TTC549 (cell line): ENCODE results near the gene MBOAT2.
A peak's percentile ranks its signal among the peaks of the same experiment; 100 is the strongest.
"Not testable (repeated sequence)": the region's sequence is repeated elsewhere in the genome, so short reads cannot be mapped to it uniquely, and the experiment has no call there.

Experiments used
- FAIRE-seq: peaks from 2 replicates; lab custom pipeline; 2012; peaks lifted over from hg19 to GRCh38; lab: Jason Lieb, UNC

MBOAT2 gene

GRCh38 chr2:8993196-8993901 lies 10.1 kb downstream of the MBOAT2 start:
- no peak for FAIRE-seq

DNA sequence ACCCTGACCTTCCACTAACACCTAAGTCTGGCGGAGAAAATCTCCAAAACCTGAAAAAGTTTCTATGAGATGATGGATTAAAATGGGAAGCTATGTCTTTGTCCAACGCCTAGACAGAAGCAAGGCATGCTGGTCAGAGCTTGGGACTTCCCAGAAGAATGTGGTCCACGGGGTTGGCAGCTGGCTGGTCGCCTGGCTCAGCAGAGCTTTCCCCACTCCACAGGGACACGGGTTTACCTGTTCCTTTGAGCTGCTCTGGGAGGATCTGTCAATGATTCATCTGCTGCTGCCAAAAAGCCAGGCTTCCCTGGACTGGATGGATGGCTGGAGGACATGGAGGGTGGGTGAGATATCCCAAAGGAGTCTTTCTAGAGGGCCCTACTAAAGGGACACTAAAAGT lies 10.8 kb downstream of the MBOAT2 start:
- no peak for FAIRE-seq

DNA sequence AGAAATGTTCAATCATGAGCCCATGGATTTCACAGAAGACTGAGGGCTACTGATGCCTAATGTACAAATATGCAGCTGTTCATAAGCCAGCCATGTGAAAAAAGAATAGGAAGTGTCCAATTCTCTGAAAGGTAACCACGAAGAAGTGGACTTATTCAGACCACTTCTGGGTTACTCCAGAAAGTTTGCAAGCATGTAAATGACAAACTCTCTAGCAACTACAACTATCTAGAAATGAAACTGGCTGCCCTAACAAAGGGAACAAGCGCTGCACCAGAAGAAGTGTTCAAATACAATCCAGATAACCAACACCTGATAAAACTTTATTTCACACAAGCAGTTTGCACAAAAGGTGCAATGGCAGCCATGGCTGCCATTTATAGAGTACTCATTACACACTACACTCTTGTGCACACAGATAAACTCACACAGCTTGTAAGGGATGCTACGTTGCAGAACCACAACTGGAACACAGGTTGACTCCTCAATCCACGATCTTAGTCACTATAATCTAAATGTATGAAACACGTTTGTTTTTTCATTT lies 13.9 kb downstream of the MBOAT2 start:
- FAIRE-seq: no peak

DNA sequence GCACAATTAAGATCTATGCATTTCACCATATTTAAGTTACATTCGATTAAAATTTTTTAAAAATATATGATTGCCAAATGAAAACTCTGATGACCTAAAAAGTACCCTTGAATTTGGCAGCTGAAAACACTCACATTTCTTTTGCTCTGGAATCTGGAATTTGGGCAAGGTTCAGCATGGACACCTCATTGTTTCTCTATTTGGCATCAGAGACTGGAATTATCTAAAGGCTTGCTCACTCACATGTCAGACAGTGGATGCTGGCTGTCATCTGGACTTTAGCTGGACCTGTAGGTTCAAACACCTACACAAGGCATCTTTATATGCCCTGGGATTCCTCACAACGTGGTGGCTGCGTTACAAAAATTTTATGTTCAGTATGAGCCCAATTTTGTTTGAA lies 16.1 kb downstream of the MBOAT2 start:
- FAIRE-seq: no peak

DNA sequence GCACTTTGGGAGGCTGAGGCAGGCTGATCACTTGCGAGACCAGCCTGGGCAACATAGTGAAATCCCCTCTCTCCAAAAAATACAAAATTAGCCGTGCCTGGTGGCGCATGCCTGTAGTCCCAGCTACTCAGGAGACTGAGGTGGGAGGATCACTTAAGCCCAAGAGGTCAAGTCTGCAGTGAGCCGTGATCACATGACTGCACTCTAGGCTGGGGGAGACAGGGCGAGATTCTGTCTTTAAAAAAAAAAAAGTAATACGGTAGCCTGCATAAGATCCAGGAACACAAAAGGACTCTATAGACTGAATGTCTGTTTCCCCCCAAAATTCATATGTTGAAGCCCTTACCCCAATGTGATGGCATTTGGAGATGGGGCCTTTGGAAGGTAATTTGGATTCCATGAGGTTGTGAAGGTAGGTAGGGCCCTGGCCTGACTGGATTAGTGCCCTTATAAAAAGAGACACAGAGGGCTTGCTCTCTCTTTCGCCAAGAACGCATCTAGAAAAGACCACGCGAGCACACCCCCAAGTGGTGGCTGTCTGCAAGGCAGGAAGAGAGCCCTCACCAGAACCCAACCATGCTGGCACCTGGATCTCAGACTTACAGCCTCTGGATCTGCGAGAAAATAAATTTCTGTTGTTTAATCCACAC lies 17.0 kb downstream of the MBOAT2 start:
- no peak for FAIRE-seq

GRCh38 chr2:8985561-8986326 lies 17.7 kb downstream of the MBOAT2 start:
- FAIRE-seq: no peak

- FAIRE-seq: no peak
These were observed 18.6 kb downstream of the MBOAT2 start for GRCh38 chr2:8984855-8985254.

DNA sequence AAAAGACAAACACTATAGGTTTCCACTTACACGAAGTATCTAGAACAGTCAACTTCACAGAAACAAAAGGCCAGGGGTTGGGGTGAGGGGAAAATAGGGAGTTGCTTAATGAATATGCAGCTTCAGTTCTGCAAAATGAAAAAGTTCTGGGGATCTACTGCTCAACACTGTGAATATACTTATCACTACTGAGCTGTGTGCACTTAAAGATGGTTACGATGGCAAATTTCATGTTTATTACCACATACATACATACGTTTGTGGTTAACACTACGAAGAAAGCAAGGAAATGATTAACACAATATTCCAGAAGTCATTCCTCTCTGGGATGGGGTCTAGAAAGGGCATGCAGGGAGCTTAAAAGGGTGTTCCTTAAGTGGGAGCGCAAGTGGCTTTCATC lies 19.3 kb downstream of the MBOAT2 start:
- no peak for FAIRE-seq

- peak; percentile 53 for FAIRE-seq
These were observed 19.9 kb downstream of the MBOAT2 start for GRCh38 chr2:8983571-8983970.

DNA sequence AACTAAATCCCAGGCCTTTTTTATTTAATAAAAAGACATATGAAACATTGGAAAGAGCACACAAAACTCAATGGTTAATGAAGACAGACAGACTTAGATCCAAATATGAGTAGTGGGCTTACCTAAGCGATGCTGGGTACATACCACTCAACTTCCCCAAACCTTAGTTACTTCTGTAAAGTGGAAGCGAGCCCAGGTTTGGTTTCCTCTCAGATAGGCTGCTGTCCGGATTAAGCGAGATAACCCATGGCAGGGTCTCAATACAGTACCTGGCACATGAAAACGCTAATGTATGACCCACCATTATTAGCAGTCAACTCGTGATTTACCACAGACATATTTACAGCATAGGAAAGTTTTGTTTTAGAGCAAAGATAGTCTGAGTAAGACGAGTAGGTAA lies 21.6 kb downstream of the MBOAT2 start:
- no peak for FAIRE-seq

GRCh38 chr2:8980096-8980495 lies 23.4 kb downstream of the MBOAT2 start:
- FAIRE-seq: no peak

- FAIRE-seq: no peak
These were observed 25.7 kb downstream of the MBOAT2 start for GRCh38 chr2:8977758-8978157.

- FAIRE-seq: no peak
These were observed 26.8 kb downstream of the MBOAT2 start for GRCh38 chr2:8976442-8977259.

DNA sequence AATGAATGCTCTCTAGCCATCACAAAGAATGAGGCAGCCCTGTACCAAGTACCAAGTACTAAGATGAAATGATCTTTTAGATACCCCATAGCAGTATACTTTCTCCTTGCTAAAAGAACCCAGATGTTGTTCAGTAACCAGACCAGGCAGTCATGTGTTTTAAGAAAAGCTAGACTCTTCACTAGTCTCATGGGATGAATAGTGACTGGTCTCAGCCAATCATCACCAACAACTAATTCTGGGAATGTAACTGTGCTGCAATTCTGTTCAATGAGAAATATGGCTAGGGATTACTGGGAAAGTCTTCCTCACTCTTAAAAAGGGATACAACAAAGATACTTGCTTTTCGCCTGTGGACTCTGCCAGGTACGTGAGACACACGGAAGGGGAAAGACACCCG lies 29.5 kb downstream of the MBOAT2 start:
- no peak for FAIRE-seq

GRCh38 chr2:8973017-8973416 lies 30.5 kb downstream of the MBOAT2 start:
- FAIRE-seq: not testable (repeated sequence)

DNA sequence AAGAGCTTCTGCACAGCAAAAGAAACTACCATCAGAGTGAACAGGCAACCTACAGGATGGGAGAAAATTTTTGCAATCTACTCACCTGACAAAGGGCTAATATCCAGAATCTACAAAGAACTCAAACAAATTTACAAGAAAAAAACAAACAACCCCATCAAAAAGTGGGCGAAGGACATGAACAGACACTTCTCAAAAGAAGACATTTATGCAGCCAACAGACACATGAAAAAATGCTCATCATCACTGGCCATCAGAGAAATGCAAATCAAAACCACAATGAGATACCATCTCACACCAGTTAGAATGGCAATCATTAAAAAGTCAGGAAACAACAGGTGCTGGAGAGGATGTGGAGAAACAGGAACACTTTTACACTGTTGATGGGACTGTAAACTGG lies 30.9 kb downstream of the MBOAT2 start:
- FAIRE-seq: not testable (repeated sequence)

DNA sequence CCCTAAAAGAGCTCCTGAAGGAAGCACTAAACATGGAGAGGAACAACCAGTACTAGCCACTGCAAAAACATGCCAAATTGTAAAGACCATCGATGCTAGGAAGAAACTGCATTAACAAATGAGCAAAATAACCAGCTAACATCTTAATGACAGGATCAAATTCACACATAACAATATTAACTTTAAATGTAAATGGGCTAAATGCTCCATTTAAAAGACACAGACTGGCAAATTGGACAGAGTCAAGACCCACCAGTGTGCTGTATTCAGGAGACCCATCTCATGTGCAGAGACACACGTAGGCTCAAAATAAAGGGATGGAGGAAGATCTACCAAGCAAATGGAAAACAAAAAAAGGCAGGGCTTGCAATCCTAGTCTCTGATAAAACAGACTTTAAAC lies 34.1 kb downstream of the MBOAT2 start:
- FAIRE-seq: not testable (repeated sequence)

- no peak for FAIRE-seq
These were observed 37.2 kb downstream of the MBOAT2 start for GRCh38 chr2:8966123-8966908.

- no peak for FAIRE-seq
These were observed 38.1 kb downstream of the MBOAT2 start for GRCh38 chr2:8965216-8965969.

DNA sequence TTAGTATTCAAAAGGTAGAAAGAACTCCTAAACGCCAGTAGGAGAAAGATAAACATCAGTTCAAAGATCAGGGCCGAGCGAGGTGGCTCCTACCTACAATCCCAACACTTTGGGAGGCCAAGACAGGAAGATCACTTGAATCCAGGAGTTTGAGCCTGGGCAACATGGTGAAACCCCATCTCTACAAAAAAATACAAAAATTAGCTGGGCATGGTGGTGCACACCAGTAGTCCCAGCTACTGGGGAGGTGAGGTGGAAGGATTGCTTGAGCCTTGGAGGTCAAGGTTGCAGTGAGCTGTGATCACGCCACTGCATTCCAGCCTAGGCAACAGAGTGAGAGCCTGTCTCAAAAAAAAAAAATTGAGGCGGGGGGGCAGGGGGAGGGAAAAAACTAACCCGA lies 40.6 kb downstream of the MBOAT2 start:
- FAIRE-seq: no peak

- FAIRE-seq: no peak
These were observed 45.9 kb downstream of the MBOAT2 start for GRCh38 chr2:8957628-8958027.
